ENCODE results near the gene SURF6.

Gene SURF6

GRCh38 chr9:133352635-133353340, 16.8 kb upstream of the SURF6 start:
- TF ChIP-seq CTCF (conservative IDR thresholded peaks at IDR 0.05; ENCODE audit: low read depth, low read length) = no peak
- DNase-seq (ENCODE audit: low read depth) = no peak
- H3K4me3 ChIP-seq (ENCODE audit: low read length) = no peak overlapping the region

- no peak overlapping the region for H3K4me3 ChIP-seq (ENCODE audit: low read length)
- no peak for DNase-seq (ENCODE audit: low read depth)
- TF ChIP-seq CTCF (conservative IDR thresholded peaks at IDR 0.05; ENCODE audit: low read depth, low read length) = peak; percentile 76
Measured at GRCh38 chr9:133351908-133352634, 16.1 kb upstream of the SURF6 start.

- no peak overlapping the region for H3K4me3 ChIP-seq (ENCODE audit: low read length)
- no peak for DNase-seq (ENCODE audit: low read depth)
- TF ChIP-seq CTCF (conservative IDR thresholded peaks at IDR 0.05; ENCODE audit: low read depth, low read length) = no peak
Measured at GRCh38 chr9:133351526-133351907, 15.5 kb upstream of the SURF6 start.

- no peak for TF ChIP-seq CTCF (conservative IDR thresholded peaks at IDR 0.05; ENCODE audit: low read depth, low read length)
- H3K4me3 ChIP-seq (ENCODE audit: low read length) = peak overlapping the region; percentile 100
- DNase-seq (ENCODE audit: low read depth) = no peak
Measured at GRCh38 chr9:133349965-133350616, 14.1 kb upstream of the SURF6 start.

GRCh38 chr9:133348718-133349573, 13.0 kb upstream of the SURF6 start:
- no peak for DNase-seq (ENCODE audit: low read depth)
- no peak for TF ChIP-seq CTCF (conservative IDR thresholded peaks at IDR 0.05; ENCODE audit: low read depth, low read length)
- H3K4me3 ChIP-seq (ENCODE audit: low read length) = peak overlapping the region; percentile 100

GRCh38 chr9:133347985-133348717, 12.2 kb upstream of the SURF6 start, which contains the start of the genes MED22 and RPL7A:
TSS of gene MED22 (minus strand) at chr9:133348131. CDS start at chr9:133346662, 1,469 bp downstream.
TSS of gene RPL7A (plus strand) at chr9:133348218. CDS start at chr9:133348244, 26 bp downstream.
- H3K4me3 ChIP-seq (ENCODE audit: low read length) = peak within 1 kb of the TSS; percentile 100
- TF ChIP-seq CTCF (conservative IDR thresholded peaks at IDR 0.05; ENCODE audit: low read depth, low read length) = no peak
- DNase-seq (ENCODE audit: low read depth) = peak; percentile 88

Data from retinal pigment epithelial cell (primary cell).